GM19324 (cell line): ENCODE data around the gene PPP1R7.

Experiments used
- ATAC-seq: cut with Tn5 transposase; IDR thresholded peaks from one replicate; pipeline ENCODE4 v1.9.1; 2021; ENCODE audit warnings: mild to moderate bottlenecking, moderate library complexity; ENCODE audit not compliant: unreplicated experiment, low FRiP score

Gene PPP1R7

DNA sequence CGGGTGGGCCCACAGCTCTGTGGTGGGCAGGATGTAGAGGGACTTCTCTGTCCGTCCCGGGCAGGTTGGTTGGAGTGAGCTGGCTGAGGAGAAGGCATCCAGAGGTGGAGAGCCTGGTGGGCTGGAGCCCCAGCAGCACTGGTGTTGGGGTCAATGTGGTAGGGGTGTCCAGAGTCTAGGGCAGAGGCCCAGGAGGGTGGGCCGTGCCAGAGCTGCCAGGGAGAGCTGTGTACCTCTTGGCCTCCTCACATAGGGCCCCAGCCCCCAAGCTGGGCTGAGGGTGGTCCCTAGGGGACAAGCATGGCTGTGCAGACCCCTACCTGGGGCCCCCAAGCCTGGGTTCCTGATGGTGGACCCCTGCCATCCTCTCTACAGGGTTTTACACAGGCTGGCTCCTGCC is 54.2 kb downstream of the PPP1R7 start:
- ATAC-seq, result no peak

DNA sequence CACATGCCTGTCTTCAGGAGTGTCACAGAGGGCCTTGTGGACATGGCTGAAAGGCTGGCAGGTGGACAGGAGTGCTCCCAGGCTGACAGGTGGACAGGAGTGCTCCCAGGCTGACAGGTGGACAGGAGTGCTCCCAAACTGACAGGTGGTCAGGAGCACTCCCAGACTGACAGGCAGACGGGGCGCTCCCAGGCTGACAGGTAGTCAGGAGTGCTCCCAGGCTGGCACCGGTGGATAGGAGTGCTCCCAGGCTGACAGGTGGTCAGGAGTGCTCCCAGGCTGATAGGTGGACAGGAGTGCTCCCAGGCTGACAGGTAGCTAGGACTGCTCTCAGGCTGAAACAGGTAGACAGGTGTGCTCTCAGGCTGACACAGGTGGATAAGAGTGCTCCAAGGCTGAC is 54.8 kb downstream of the PPP1R7 start:
- ATAC-seq, result no peak

GRCh38 chr2:241207151-241207550 is 56.9 kb downstream of the PPP1R7 start:
- no peak for ATAC-seq

- no peak for ATAC-seq
Observed at GRCh38 chr2:241207641-241208040, 57.4 kb downstream of the PPP1R7 start.

- no peak for ATAC-seq
Observed at GRCh38 chr2:241208058-241208457, 57.8 kb downstream of the PPP1R7 start.

DNA sequence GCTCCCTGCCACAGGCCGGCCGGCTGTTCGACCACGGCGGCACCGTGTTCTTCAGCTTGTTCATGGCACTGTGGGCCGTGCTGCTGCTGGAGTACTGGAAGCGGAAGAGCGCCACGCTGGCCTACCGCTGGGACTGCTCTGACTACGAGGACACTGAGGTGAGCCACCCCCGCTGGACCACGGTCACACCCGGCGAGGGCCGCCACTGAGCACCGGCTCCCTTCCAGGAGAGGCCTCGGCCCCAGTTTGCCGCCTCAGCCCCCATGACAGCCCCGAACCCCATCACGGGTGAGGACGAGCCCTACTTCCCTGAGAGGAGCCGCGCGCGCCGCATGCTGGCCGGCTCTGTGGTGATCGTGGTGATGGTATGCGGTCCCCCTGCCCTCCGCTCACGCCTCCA is 59.0 kb downstream of the PPP1R7 start:
- ATAC-seq, result no peak

- no peak for ATAC-seq
Observed at GRCh38 chr2:241211276-241211675, 61.0 kb downstream of the PPP1R7 start.

DNA sequence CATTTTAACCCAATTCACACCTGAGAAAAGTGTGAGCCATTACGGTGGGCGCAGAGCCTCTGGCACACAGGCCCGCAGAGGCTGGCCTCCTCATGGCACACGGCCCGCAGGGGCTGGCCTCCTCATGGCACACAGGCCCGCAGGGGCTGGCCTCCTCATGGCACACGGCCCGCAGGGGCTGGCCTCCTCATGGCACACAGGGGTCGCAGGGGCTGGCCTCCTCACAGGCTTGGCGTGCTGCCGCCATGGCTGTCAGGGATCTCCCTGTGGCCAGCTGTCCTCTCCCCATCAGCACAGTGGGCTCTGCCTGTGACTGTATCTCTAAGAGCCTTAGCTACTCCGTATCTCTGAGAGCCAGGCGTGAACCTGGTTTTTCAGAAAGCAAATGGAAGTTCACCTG is 62.8 kb downstream of the PPP1R7 start:
- ATAC-seq, result no peak

GRCh38 chr2:241213567-241213966 is 63.3 kb downstream of the PPP1R7 start:
- no peak for ATAC-seq

DNA sequence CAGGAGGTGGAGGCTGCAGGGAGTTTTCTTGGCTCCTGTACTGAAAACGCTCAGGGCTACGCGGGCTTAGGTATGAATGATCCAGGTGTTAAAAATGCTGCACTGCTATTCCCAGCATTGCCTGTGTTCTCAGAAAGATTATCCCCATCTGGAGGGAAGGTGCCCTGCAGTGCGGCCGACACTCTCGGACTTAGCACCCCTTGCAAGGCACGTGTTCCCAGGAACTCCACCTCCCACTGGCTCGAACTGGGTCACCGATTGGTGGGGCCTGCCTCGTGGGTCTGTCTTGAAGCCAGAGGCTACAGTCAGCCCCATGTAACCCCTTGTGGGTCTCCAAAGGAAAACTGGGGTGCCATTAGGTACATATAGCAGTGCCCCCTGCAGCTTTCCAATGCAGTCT is 63.9 kb downstream of the PPP1R7 start:
- no peak for ATAC-seq

- ATAC-seq, result no peak
Observed at GRCh38 chr2:241214766-241215165, 64.5 kb downstream of the PPP1R7 start.

- ATAC-seq, result no peak
Observed at GRCh38 chr2:241215421-241215820, 65.2 kb downstream of the PPP1R7 start.

DNA sequence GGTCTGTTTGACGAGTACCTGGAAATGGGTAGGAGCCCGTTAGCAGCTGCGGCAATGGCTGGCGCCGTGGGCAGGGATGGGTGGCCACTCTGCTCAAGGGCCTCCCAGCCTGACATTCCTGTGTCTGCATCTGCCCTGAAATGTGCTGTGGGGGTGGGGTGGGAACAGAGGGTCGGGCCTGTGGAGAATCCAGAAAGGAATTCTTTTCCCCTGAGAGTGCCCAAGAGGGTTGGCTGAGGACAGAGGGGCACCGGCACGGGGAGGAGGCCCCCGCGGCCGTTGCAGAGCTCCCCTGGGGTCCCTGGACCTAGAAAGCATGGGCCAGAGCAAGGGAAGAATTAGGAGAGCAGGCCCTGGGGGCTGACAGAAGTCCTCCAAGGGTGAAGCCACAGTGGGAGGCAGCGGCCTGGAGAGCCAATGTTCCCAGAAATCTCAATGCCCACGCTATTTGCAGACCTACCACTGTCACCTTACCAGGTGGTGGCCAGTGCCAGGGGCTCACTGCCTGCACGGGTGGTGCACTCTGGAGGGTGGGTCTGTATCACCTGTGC is 66.0 kb downstream of the PPP1R7 start:
- ATAC-seq, result no peak

GRCh38 chr2:241217320-241218031 is 67.2 kb downstream of the PPP1R7 start:
- no peak for ATAC-seq

DNA sequence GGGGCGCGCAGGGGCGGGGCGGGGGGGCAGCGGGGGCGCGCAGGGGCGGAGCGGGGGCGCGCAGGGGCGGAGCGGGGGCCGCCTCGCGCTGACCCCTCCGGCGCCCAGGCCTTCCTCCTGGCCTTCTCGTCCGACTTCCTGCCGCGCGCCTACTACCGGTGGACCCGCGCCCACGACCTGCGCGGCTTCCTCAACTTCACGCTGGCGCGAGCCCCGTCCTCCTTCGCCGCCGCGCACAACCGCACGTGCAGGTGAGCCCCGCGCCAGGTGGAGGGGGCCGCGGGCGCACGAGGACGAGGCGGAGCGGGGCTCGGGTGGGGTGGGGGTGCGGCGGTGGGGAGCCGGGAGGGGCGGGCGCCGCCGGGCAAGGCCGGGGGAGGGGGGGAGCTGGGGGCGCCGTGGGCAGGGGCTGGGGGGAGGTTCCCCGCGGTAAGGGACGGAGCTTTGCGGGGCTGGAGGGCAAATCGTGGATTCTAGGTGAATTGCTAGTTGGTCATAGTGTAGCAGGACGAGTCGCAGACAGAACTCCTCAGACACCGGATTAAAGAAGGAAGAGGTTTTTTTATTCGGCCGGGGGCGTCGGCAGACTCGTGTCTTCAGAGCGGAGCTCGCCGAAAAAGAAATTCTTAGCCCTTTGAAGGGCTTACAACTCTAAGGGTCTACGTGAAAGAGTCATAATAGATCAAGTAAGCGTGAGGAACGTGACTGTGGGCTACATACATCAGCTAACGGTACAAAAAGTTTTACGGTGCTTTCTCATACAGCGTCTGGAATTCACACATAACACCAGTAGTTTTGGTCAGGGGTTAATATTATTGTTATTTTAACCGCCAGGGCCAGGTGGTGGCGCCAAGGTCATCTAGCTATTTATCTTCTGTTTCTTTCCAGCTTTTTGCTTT is 68.1 kb downstream of the PPP1R7 start:
- no peak for ATAC-seq

DNA sequence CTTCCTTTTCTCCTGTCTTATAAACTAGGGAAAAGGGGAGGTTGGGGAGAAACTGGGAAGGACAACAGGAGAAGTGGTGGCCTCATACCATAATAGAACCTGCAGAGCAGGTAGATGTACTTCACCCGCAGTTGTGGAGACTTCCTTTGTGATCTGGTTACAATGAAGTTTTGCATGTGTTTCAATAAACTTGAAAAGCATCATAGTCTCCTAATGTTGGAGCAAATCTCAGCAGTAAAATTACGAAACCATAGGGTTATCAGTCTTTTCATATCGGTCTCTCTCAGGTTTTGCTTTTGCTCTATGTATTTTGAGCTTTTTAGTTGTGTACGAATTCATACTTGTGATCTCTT is 68.7 kb downstream of the PPP1R7 start:
- no peak for ATAC-seq

GRCh38 chr2:241219856-241220356 is 69.6 kb downstream of the PPP1R7 start:
- ATAC-seq, result no peak

- ATAC-seq, result no peak
Observed at GRCh38 chr2:241223211-241224017, 73.1 kb downstream of the PPP1R7 start.

DNA sequence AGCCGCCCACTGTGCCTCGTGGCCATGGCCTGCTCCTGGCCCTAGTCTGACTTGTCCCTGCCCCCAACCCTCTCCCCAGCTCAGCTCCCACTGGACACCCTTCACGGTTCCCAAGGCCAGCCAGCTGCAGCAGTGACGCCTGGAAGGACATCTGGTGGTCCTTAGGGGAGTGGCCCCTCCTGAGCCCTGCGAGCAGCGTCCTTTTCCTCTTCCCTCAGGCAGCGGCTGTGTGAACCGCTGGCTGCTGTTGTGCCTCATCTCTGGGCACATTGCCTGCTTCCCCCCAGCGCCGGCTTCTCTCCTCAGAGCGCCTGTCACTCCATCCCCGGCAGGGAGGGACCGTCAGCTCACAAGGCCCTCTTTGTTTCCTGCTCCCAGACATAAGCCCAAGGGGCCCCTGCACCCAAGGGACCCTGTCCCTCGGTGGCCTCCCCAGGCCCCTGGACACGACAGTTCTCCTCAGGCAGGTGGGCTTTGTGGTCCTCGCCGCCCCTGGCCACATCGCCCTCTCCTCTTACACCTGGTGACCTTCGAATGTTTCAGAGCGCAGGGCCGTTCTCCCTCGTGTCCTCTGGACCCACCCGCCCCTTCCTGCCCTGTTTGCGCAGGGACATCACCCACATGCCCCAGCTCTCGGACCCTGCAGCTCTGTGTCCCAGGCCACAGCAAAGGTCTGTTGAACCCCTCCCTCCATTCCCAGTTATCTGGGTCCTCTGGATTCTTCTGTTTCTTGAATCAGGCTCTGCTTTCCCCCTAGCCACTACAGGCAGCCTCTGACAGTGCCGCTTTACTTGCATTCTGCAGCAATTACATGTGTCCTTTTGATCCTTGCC is 74.0 kb downstream of the PPP1R7 start:
- ATAC-seq, result no peak
